HEK293T (cell line): ENCODE data around the gene LOXL1.
A peak's percentile ranks its signal among the peaks of the same experiment; 100 is the strongest.

Source experiments
- CTCF ChIA-PET: fragments of 350-600 bp; formaldehyde crosslinking; extraction: SDS; loops from one replicate; lab custom pipeline; 2021; ENCODE audit warnings: antibody characterized with exemption, inconsistent platforms; lab: Yijun Ruan, JAX
- POLR2A ChIA-PET: fragments of 350-600 bp; formaldehyde crosslinking; extraction: SDS; loops from one replicate; lab custom pipeline; 2020; ENCODE audit warnings: antibody characterized with exemption, inconsistent platforms; lab: Yijun Ruan, JAX
- DNase-seq: peaks from one replicate; pipeline ENCODE4 v3.0.0; 2012; ENCODE audit warnings: mixed read lengths; ENCODE audit errors: extremely low spot score
- ARNT ChIP-seq: fragments of 450-650 bp; IDR thresholded peaks from 2 replicates; pipeline ENCODE4 v1.6.1; 2017; ENCODE audit warnings: mild to moderate bottlenecking
- BHLHE40 ChIP-seq: fragments of 450-650 bp; IDR thresholded peaks from 2 replicates; pipeline ENCODE4 v1.6.1; 2016; ENCODE audit warnings: mild to moderate bottlenecking, moderate library complexity, borderline replicate concordance
- CTBP1 ChIP-seq: fragments of 450-650 bp; IDR thresholded peaks from 2 replicates; pipeline ENCODE4 v1.6.1; 2016; ENCODE audit warnings: borderline replicate concordance
- ELF4 ChIP-seq: fragments of 450-650 bp; IDR thresholded peaks from 2 replicates; pipeline ENCODE4 v1.6.1; 2017; ENCODE audit warnings: antibody characterized with exemption
- FOXA1 ChIP-seq: fragments of 450-650 bp; IDR thresholded peaks from 2 replicates; pipeline ENCODE4 v1.6.1; 2016; ENCODE audit warnings: mild to moderate bottlenecking
- FOXK2 ChIP-seq: fragments of 450-650 bp; IDR thresholded peaks from 2 replicates; pipeline ENCODE4 v1.6.1; 2016; ENCODE audit warnings: mild to moderate bottlenecking
- FOXM1 ChIP-seq: fragments of 450-650 bp; IDR thresholded peaks from 2 replicates; pipeline ENCODE4 v1.6.1; 2017; ENCODE audit warnings: mild to moderate bottlenecking, borderline replicate concordance
- HDGF ChIP-seq: fragments of 450-650 bp; IDR thresholded peaks from 2 replicates; pipeline ENCODE4 v1.6.1; 2017; ENCODE audit warnings: antibody characterized with exemption, borderline replicate concordance
- L3MBTL2 ChIP-seq: fragments of 450-650 bp; conservative IDR thresholded peaks from 2 replicates; pipeline ENCODE4 v1.6.1; 2016; ENCODE audit warnings: mild to moderate bottlenecking
- LEF1 ChIP-seq: fragments of 450-650 bp; IDR thresholded peaks from 2 replicates; pipeline ENCODE4 v1.6.1; 2017; ENCODE audit warnings: mild to moderate bottlenecking, borderline replicate concordance
- NFRKB ChIP-seq: fragments of 450-650 bp; IDR thresholded peaks from 2 replicates; pipeline ENCODE4 v1.6.1; 2016; ENCODE audit warnings: mild to moderate bottlenecking, moderate library complexity
- SP1 ChIP-seq: fragments of 450-650 bp; IDR thresholded peaks from 2 replicates; pipeline ENCODE4 v1.6.1; 2017
- SUZ12 ChIP-seq: fragments of 450-650 bp; IDR thresholded peaks from 2 replicates; pipeline ENCODE4 v1.6.1; 2016; ENCODE audit warnings: mild to moderate bottlenecking
- TARDBP ChIP-seq: fragments of 450-650 bp; IDR thresholded peaks from 2 replicates; pipeline ENCODE4 v1.6.1; 2016
- ZNF384 ChIP-seq: fragments of 450-650 bp; IDR thresholded peaks from 2 replicates; pipeline ENCODE4 v1.6.1; 2016
- TF ChIP-seq, protein P1 (sequence below): fragments of 450-650 bp; IDR thresholded peaks from 2 replicates; pipeline ENCODE4 v1.6.1; 2016

LOXL1 gene

DNA sequence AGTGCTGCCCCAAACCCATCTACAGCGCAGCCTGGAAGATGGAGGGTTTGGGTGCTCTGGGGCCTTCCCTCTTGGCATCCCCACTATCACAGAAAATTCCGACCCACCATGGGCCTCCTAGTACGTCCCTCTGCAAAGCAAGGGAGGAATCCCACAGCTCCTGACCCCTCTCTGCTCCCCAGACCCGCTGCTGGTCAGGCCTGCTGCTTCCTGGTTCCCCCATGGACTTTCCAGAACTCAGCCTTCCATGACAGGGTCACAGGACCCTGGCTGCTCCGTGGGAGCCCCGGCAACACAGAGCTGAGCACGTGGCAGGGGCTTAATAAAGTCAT, 3.1 kb upstream of the LOXL1 start:
- POLR2A ChIA-PET, result no interaction called here
- no peak for DNase-seq
- TF ChIP-seq ELF4 (no peak), ARNT (no peak), SUZ12 (no peak), ZNF384 (no peak), FOXM1 (no peak), BHLHE40 (no peak)
- TF ChIP-seq, protein P1, sequence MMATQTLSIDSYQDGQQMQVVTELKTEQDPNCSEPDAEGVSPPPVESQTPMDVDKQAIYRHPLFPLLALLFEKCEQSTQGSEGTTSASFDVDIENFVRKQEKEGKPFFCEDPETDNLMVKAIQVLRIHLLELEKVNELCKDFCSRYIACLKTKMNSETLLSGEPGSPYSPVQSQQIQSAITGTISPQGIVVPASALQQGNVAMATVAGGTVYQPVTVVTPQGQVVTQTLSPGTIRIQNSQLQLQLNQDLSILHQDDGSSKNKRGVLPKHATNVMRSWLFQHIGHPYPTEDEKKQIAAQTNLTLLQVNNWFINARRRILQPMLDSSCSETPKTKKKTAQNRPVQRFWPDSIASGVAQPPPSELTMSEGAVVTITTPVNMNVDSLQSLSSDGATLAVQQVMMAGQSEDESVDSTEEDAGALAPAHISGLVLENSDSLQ, result no peak
- CTCF ChIA-PET, result interaction anchor here (0.5 to 1.6 kb wide), 3 partner anchors 10 to 288 kb away, joined by 3 to 4 read pairs (median 4); no protein-coding TSS in a partner anchor

DNA sequence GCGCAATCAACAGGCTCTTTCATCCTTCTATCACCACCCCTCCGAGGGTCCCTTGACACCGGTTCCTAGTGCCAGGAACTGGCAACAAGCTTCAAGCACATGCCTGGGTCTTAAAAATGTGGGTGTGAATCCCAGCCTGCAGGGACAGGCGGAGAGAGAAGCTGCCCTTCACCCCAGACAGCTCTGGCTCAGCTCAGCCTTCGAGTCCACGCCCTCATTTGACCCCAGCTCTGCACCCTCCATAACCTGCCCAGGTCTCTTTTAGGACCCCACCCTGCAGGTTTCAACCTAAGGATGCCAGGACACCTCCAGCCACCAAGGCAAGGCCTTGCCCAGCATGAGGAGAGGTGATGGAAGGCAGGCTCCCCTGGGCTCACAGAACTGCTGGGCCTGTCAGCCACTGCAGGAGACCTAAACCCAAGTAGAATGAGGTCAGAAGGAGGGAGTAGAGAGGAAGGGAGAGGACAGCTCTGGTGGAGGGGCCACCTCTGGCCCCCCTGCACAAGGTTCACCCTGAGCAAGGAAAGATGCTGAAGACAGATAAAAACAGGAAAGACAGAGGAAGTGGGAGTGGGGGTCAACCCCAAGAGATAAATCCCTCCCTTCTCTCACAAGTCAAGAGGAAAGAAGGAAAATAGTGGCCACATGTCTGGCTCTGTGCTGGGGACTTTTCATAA, 2.6 kb upstream of the LOXL1 start:
- DNase-seq, result no peak
- TF ChIP-seq SP1 (no peak), LEF1 (no peak), NFRKB (no peak), ELF4 (no peak), FOXA1 (no peak), L3MBTL2 (no peak), ARNT (no peak), BHLHE40 (no peak), HDGF (no peak), ZNF384 (no peak), CTBP1 (no peak)
- TF ChIP-seq, protein P1, result no peak
- ChIA-PET CTCF (interaction anchor here (0.5 to 1.6 kb wide), 3 partner anchors 9 to 288 kb away, joined by 3 to 4 read pairs (median 4); no protein-coding TSS in a partner anchor), POLR2A (no interaction called here)

DNA sequence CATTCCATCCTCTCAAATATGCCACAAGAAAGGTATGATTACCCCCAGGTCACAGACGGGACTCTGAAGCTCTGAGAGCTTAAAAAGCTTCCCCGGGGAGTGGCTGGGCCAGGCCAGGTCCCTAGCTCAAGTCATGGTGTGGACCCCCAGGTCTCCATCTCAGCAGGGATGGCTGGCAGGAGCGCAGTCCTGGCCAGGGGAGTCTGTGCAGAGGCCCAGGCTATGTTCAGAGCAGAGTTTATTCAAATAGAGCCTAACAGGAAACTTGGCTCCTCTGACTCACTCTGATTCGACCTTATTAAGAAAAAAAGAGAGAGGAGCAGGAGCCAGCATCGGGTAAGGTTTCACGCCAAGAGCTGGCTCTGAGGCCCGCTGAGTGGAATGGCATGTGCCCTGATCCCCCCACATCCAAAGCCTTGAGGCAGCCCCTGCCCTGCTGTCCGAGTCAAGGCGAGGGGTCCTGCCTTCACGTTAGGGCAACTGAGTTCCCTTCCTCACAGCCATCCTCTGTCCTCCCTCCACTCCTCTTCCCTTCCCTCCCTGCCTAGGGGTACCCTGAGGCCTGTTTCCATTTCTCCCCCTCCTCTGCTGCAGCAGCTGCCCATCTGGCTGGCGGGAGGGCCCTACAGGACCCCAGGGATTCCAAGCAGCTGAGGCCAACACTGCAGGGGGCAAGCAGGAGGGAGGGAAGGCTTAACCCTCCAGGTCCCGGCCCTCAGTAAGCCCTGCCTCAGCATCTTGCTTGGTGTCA, 1.9 kb upstream of the LOXL1 start:
- ChIA-PET POLR2A (interaction anchor here (1.1 kb wide), 1 partner anchor 70 kb away, joined by 3 read pairs; the partner anchor contains the start of gene PML), CTCF (interaction anchor here (1.2 to 1.6 kb wide), 2 partner anchors 9 to 27 kb away, joined by 3 to 4 read pairs; no protein-coding TSS in a partner anchor)
- no peak for DNase-seq
- no peak for TF ChIP-seq FOXM1
- no peak for TF ChIP-seq FOXA1
- TF ChIP-seq LEF1, result no peak
- TF ChIP-seq ZNF384, result no peak
- no peak for TF ChIP-seq ELF4
- TF ChIP-seq SP1, result no peak
- no peak for TF ChIP-seq NFRKB
- no peak for TF ChIP-seq HDGF
- TF ChIP-seq CTBP1, result no peak
- TF ChIP-seq SUZ12, result no peak
- TF ChIP-seq ARNT, result no peak
- TF ChIP-seq BHLHE40, result no peak
- TF ChIP-seq, protein P1, result no peak
- TF ChIP-seq FOXK2, result no peak
- no peak for TF ChIP-seq TARDBP
- TF ChIP-seq L3MBTL2, result no peak

DNA sequence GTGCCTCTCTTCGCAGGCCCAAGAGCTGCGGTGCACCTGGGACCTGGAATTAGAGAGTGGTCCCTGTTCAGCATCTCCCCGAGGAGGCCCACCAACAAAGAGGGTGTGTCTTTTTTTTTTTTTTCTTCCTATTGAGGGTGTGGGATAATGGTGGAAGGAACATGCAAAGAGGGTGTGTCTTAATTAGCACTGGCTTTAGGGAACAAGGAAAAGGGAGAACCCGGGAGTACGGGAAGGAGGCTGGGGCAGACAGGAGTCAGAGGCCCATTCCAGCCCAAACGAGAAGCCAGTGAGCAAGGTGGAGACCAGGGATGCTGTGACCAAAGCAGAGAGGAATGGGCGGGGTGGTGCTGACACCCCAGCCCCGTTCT, 429 bp upstream of the LOXL1 start:
- no peak for DNase-seq
- no peak for TF ChIP-seq TARDBP
- no peak for TF ChIP-seq NFRKB
- no peak for TF ChIP-seq FOXK2
- no peak for TF ChIP-seq FOXA1
- no peak for TF ChIP-seq BHLHE40
- TF ChIP-seq LEF1, result no peak
- no peak for TF ChIP-seq L3MBTL2
- no peak for TF ChIP-seq ZNF384
- no peak for TF ChIP-seq HDGF
- no peak for TF ChIP-seq ELF4
- no peak for TF ChIP-seq CTBP1
- CTCF ChIA-PET, result no interaction called here
- POLR2A ChIA-PET, result interaction anchor here (0.7 to 3.0 kb wide), 3 partner anchors 11 to 68 kb away, joined by 5 to 17 read pairs (median 15); no protein-coding TSS in a partner anchor

DNA sequence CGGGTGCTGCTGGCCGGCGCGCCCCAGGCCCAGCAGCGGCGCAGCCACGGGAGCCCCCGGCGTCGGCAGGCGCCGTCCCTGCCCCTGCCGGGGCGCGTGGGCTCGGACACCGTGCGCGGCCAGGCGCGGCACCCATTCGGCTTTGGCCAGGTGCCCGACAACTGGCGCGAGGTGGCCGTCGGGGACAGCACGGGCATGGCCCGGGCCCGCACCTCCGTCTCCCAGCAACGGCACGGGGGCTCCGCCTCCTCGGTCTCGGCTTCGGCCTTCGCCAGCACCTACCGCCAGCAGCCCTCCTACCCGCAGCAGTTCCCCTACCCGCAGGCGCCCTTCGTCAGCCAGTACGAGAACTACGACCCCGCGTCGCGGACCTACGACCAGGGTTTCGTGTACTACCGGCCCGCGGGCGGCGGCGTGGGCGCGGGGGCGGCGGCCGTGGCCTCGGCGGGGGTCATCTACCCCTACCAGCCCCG, 777 bp downstream of the LOXL1 start:
- DNase-seq, result peak; percentile 52
- POLR2A ChIA-PET, result interaction anchor here (0.6 to 3.0 kb wide), 8 partner anchors 10 to 88 kb away, joined by 3 to 17 read pairs (median 4); no protein-coding TSS in a partner anchor
- CTCF ChIA-PET, result interaction anchor here (0.6 to 2.3 kb wide), 11 partner anchors 9 to 113 kb away, joined by 3 to 13 read pairs (median 5); no protein-coding TSS in a partner anchor
- TF ChIP-seq ARNT (peak; percentile 66), L3MBTL2 (no peak)
